Osteocyte (in vitro differentiated cells): ENCODE data around the gene NAPB. TPM values are rescaled to one million over a fixed set of nuclear protein-coding genes. Genes with fewer than 3 reads are reported as not detected.

ENCODE experiments used
- DNase-seq: peaks from one replicate; pipeline ENCODE4 v3.0.0; 2021; ENCODE audit warnings: mixed read lengths; ENCODE audit not compliant: unreplicated experiment; ENCODE audit errors: extremely low spot score
- H3K27ac Mint-ChIP-seq: one replicate; pipeline ENCODE4 v1.8.0; 2021; ENCODE audit warnings: mild to moderate bottlenecking, mixed read lengths; ENCODE audit not compliant: unreplicated experiment
- H3K27me3 Mint-ChIP-seq: one replicate; pipeline ENCODE4 v1.8.0; 2021; ENCODE audit warnings: mixed read lengths; ENCODE audit not compliant: unreplicated experiment
- H3K36me3 Mint-ChIP-seq: one replicate; pipeline ENCODE4 v1.8.0; 2021; ENCODE audit warnings: mixed read lengths; ENCODE audit not compliant: unreplicated experiment
- H3K4me1 Mint-ChIP-seq: one replicate; pipeline ENCODE4 v1.8.0; 2021; ENCODE audit warnings: mixed read lengths; ENCODE audit not compliant: unreplicated experiment
- H3K4me3 Mint-ChIP-seq: one replicate; pipeline ENCODE4 v1.8.0; 2021; ENCODE audit warnings: mild to moderate bottlenecking, moderate library complexity, mixed read lengths; ENCODE audit not compliant: unreplicated experiment
- H3K9me3 Mint-ChIP-seq: one replicate; pipeline ENCODE4 v1.8.0; 2021; ENCODE audit warnings: mixed read lengths; ENCODE audit not compliant: unreplicated experiment
- total RNA-seq: library from RNA; stranded (reverse); gene quantifications from 2 replicates; pipeline ENCODE4 v1.2.1, GENCODE V29; 2021
- TF ChIP-seq, protein P1 (sequence below): fragments of 200-600 bp; sonication (generic); IDR thresholded peaks from 2 replicates; pipeline ENCODE4 v1.5.0; 2021; ENCODE audit warnings: antibody characterized with exemption, mild to moderate bottlenecking, moderate library complexity

Gene NAPB
- total RNA-seq, 1 donor from 2014 or later = 10.5 TPM

DNA sequence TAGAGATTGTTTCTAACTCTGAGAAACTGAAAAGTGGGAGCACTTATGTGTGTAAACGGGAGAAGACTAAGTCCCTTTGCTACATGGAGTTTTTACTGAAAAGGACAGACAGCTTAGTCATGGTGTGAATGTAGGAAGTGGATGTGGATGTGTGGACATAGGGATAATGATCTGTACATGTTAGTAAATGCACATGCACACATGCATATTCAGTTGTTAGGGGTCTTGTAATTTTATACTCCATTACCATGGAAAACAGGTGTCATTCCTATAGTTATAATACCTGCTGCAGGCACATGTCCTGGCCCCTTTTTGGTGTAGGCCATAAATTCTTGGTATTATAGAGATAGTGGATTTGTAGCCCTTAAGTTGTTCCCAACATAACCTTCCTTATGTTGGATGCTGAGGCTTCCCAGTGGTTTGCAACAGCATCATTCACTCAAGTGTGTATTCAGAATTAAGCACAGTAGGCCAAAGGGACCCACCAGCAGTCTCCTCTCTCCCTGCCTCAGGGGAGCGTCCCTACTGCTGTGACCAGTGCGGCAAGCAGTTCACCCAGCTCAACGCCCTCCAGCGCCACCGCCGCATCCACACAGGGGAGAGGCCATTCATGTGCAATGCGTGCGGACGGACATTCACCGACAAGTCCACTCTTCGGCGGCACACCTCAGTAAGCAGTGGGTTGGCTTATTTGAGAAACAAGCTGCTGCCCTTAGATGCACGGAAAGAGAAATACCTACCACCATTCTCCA, 52.0 kb downstream of the NAPB start:
- Mint-ChIP-seq H3K4me3 (no peak overlapping the region), H3K27me3 (no peaks in the 10 kb centered on the region), H3K36me3 (peaks cover 59% of the 10 kb centered on the region), H3K27ac (peak overlapping the region; percentile 50), H3K4me1 (peaks cover 46% of the 10 kb centered on the region), H3K9me3 (no peaks in the 10 kb centered on the region)
- TF ChIP-seq, protein P1, sequence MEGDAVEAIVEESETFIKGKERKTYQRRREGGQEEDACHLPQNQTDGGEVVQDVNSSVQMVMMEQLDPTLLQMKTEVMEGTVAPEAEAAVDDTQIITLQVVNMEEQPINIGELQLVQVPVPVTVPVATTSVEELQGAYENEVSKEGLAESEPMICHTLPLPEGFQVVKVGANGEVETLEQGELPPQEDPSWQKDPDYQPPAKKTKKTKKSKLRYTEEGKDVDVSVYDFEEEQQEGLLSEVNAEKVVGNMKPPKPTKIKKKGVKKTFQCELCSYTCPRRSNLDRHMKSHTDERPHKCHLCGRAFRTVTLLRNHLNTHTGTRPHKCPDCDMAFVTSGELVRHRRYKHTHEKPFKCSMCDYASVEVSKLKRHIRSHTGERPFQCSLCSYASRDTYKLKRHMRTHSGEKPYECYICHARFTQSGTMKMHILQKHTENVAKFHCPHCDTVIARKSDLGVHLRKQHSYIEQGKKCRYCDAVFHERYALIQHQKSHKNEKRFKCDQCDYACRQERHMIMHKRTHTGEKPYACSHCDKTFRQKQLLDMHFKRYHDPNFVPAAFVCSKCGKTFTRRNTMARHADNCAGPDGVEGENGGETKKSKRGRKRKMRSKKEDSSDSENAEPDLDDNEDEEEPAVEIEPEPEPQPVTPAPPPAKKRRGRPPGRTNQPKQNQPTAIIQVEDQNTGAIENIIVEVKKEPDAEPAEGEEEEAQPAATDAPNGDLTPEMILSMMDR = no peak
- DNase-seq = no peak

DNA sequence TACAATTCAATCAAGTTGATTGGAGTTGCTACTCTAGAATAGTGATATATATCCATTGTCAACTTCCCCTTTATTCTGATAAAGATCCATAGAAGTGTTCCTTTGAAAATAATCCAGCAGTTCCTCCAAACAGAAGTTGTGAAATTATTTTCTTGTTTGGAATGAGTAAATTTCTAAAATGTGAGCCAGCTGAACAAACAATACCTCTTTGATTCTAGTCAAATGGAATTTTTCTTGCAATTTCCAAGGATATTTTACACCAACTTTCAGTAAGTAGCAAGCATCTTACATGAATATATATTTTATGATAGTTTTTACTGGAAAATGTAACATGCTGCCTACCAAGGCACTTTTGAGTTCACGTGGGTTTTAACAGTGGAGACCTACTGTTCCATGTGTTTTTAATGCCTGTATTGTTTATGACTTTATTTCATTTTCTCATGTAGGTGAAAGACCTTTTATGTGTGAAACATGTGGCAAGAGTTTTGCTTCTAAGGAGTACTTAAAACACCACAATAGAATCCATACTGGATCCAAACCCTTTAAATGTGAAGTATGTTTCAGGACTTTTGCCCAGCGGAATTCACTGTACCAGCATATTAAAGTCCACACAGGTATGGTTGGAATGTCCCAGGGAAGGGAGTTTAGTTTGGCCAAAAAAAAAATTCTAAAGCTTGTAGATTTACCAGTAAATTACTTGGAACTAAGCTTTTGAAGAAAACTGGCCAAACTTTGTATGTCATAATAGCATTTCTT, 52.8 kb downstream of the NAPB start:
- H3K27ac Mint-ChIP-seq = peak overlapping the region; percentile 50
- peaks cover 54% of the 10 kb centered on the region for H3K36me3 Mint-ChIP-seq
- DNase-seq = no peak
- TF ChIP-seq, protein P1 = no peak
- H3K4me1 Mint-ChIP-seq = peaks cover 51% of the 10 kb centered on the region
- H3K9me3 Mint-ChIP-seq = no peaks in the 10 kb centered on the region
- no peaks in the 10 kb centered on the region for H3K27me3 Mint-ChIP-seq
- no peak overlapping the region for H3K4me3 Mint-ChIP-seq

DNA sequence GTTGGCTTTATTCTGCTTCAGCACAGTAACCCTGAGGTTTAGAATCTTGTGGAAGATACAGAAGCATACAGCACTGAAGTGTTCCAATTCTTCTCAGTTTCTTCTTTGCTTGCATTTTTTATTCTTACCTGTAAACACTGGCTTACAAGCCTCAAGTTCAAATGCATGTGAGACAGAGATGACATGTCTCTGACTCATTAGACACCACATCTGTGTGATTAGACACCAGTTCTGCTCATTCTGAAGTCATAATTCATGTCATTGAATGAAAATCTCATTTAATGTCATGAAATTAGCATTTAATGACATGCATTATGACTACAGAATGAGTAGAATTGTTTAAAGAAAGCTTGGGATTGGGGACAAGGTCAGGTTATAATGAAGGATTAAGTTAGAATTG, 53.5 kb downstream of the NAPB start:
- TF ChIP-seq, protein P1 = no peak
- no peak for DNase-seq
- Mint-ChIP-seq H3K4me3 (no peak overlapping the region), H3K27ac (peak overlapping the region; percentile 50), H3K4me1 (peaks cover 58% of the 10 kb centered on the region), H3K36me3 (peaks cover 52% of the 10 kb centered on the region), H3K9me3 (no peaks in the 10 kb centered on the region), H3K27me3 (no peaks in the 10 kb centered on the region)

DNA sequence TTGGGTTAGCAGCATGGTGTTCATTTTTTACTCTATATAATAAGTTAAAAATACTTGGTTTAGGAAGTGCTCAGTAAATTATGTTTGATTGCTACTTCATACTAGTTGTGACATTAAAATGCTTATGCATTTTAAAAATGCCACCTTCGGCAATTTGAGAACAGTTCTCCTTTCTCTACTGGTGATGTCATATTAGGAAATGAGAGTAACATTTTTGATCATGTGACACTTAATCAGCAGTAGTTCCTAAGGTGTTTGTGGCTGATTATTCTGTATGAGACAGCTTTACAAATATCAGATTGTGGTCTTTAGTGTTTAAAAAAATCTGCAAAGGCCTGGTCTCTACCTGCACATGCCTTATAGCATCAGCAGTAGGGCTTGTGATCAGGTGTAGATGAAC, 54.9 kb downstream of the NAPB start:
- Mint-ChIP-seq H3K27me3 (no peaks in the 10 kb centered on the region), H3K27ac (no peak overlapping the region), H3K4me1 (peaks cover 62% of the 10 kb centered on the region), H3K4me3 (no peak overlapping the region), H3K9me3 (no peaks in the 10 kb centered on the region), H3K36me3 (peaks cover 45% of the 10 kb centered on the region)
- TF ChIP-seq, protein P1 = no peak
- DNase-seq = no peak
